ENCODE data around the gene NRXN3.

Gene NRXN3

GRCh38 chr14:79826362-79826761 is 1656.2 kb downstream of the NRXN3 start:
- H3K4me3 ChIP-seq (ENCODE audit: extremely low read depth, insufficient read depth, low read length, poor library complexity, severe bottlenecking), result no peak overlapping the region
- no peak overlapping the region for H3K27ac ChIP-seq (ENCODE audit: low read depth, low read length, severe bottlenecking)
- WGBS, 2 experiments (ENCODE audit: insufficient coverage in 2 of 2), result 86 to 100% methylated on average over 1 of the region's 2 CpGs
- H3K4me1 ChIP-seq (ENCODE audit: control insufficient read depth, insufficient read depth, low read length, poor library complexity, severe bottlenecking), result no peaks in the 10 kb centered on the region
- no peaks in the 10 kb centered on the region for H3K9me3 ChIP-seq (ENCODE audit: control insufficient read depth, low read length)
- no peaks in the 10 kb centered on the region for H3K36me3 ChIP-seq (ENCODE audit: control insufficient read depth, insufficient read depth, low read length)

DNA sequence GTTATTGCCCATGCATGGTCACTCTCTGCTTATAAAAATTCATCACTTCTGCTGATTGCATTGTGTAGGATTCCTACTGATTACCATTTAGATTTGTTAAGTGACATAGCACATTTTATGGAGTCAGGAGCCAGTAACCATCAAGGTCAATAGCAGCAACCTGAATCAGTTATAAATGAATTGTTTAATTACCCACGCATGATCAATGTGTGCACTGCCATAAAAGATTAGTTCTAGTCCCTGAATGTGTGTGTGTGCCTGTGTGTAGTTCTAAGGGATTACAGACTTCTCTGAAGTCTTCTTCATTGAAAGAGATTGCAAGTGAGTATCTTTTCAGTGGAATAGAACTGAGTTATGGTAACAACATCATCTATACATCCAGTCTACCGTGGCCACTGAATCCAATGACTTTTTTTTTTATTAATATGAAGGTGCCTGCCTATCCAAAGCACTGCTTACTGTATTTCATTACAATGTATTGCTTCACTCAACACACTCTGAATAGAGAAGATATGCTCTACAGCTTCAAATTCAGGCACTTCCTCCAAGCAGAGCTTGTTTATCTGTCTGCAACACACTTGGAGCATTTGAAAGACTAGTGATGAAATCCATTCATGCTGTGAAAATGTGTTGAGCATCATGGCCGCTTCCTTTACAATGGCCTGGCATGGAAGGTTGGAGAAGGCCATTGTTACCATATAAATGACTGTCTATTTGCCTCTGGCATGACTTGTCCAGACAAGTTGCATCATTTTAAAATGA is 1659.4 kb downstream of the NRXN3 start:
- H3K36me3 ChIP-seq (ENCODE audit: control insufficient read depth, insufficient read depth, low read length), result no peaks in the 10 kb centered on the region
- H3K4me3 ChIP-seq (ENCODE audit: extremely low read depth, insufficient read depth, low read length, poor library complexity, severe bottlenecking), result no peak overlapping the region
- no peak overlapping the region for H3K27ac ChIP-seq (ENCODE audit: low read depth, low read length, severe bottlenecking)
- no peaks in the 10 kb centered on the region for H3K4me1 ChIP-seq (ENCODE audit: control insufficient read depth, insufficient read depth, low read length, poor library complexity, severe bottlenecking)
- no peaks in the 10 kb centered on the region for H3K9me3 ChIP-seq (ENCODE audit: control insufficient read depth, low read length)
- WGBS, 2 experiments (ENCODE audit: insufficient coverage in 2 of 2), result 100% methylated on average over 1 of the region's 3 CpGs

DNA sequence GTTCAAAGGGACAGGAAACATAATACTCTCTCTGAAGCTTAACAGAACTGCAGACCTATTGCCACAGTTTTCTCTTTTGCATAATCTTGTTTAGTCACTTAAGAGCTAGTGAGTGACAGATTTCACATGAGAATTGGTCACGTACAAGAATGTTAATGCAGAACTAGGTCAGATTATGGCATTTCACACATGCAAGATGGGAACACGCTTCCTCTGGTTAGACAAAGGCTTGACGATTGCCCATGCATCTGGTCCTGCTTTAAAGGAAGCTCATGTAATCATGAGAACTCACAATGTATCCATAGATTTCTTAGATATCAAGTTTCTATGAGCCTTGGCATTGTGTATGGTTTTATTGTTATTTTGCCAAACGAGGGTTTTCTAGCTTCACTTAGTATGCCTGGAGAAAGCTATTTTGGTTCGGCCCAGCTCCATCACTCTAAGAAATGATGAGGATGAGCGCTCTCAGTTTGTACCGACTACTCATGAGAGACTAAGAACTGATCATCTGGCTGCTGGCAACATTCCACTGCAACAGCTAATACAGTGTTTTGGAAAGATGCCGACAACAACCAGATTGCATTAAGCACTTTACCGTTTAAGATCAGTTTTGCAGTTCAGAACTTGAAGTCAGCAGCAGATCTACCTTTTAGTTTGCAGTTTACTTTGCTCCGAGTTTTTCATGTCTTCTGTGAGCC is 1661.2 kb downstream of the NRXN3 start:
- Histone ChIP-seq H3K36me3 (ENCODE audit: control insufficient read depth, insufficient read depth, low read length) (no peaks in the 10 kb centered on the region), H3K4me1 (ENCODE audit: control insufficient read depth, insufficient read depth, low read length, poor library complexity, severe bottlenecking) (no peaks in the 10 kb centered on the region), H3K4me3 (ENCODE audit: extremely low read depth, insufficient read depth, low read length, poor library complexity, severe bottlenecking) (no peak overlapping the region), H3K27ac (ENCODE audit: low read depth, low read length, severe bottlenecking) (no peak overlapping the region), H3K9me3 (ENCODE audit: control insufficient read depth, low read length) (no peaks in the 10 kb centered on the region)
- 90 to 96% methylated on average over 7 of the region's 10 CpGs for WGBS, 2 experiments (ENCODE audit: insufficient coverage in 2 of 2)

GRCh38 chr14:79833781-79834180 is 1663.6 kb downstream of the NRXN3 start:
- no peak overlapping the region for H3K4me3 ChIP-seq (ENCODE audit: extremely low read depth, insufficient read depth, low read length, poor library complexity, severe bottlenecking)
- WGBS, 2 experiments (ENCODE audit: insufficient coverage in 2 of 2), result 76 to 100% methylated on average over 1 to 2 of the region's 3 CpGs

DNA sequence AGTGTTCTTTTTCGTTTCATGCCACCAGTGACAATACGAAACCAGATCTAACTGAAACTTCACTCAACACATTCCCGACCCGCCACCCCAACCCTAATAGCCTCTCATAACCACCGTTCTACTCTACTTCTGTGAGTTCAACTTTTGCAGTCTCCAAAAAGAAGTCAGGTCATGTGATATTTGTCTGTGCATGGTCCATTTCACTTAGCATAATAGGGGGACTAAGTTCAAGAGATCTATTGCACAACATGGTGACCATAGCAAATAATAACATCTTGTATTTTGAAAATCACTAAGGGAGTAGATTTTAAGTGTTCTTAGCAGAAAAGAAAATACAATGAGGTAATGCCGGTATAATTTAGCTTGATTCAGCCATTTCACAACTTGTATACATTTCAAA is 1664.7 kb downstream of the NRXN3 start:
- H3K9me3 ChIP-seq (ENCODE audit: control insufficient read depth, low read length), result no peaks in the 10 kb centered on the region
- no peaks in the 10 kb centered on the region for H3K36me3 ChIP-seq (ENCODE audit: control insufficient read depth, insufficient read depth, low read length)
- WGBS, 2 experiments (ENCODE audit: insufficient coverage in 2 of 2), result 90 to 100% methylated on average over 2 to 3 of the region's 6 CpGs
- no peaks in the 10 kb centered on the region for H3K4me1 ChIP-seq (ENCODE audit: control insufficient read depth, insufficient read depth, low read length, poor library complexity, severe bottlenecking)
- no peak overlapping the region for H3K4me3 ChIP-seq (ENCODE audit: extremely low read depth, insufficient read depth, low read length, poor library complexity, severe bottlenecking)
- H3K27ac ChIP-seq (ENCODE audit: low read depth, low read length, severe bottlenecking), result no peak overlapping the region

More at GRCh38 chr14:79833781-79834180, 1663.6 kb downstream of the NRXN3 start:
- Histone ChIP-seq H3K36me3 (ENCODE audit: control insufficient read depth, insufficient read depth, low read length) (no peaks in the 10 kb centered on the region), H3K27ac (ENCODE audit: low read depth, low read length, severe bottlenecking) (no peak overlapping the region), H3K4me1 (ENCODE audit: control insufficient read depth, insufficient read depth, low read length, poor library complexity, severe bottlenecking) (no peaks in the 10 kb centered on the region), H3K9me3 (ENCODE audit: control insufficient read depth, low read length) (no peaks in the 10 kb centered on the region)

GRCh38 chr14:79836577-79836976 is 1666.4 kb downstream of the NRXN3 start:
- Histone ChIP-seq H3K4me1 (ENCODE audit: control insufficient read depth, insufficient read depth, low read length, poor library complexity, severe bottlenecking) (no peaks in the 10 kb centered on the region), H3K9me3 (ENCODE audit: control insufficient read depth, low read length) (no peaks in the 10 kb centered on the region), H3K27ac (ENCODE audit: low read depth, low read length, severe bottlenecking) (no peak overlapping the region), H3K4me3 (ENCODE audit: extremely low read depth, insufficient read depth, low read length, poor library complexity, severe bottlenecking) (no peak overlapping the region), H3K36me3 (ENCODE audit: control insufficient read depth, insufficient read depth, low read length) (no peaks in the 10 kb centered on the region)
- WGBS, 2 experiments (ENCODE audit: insufficient coverage in 2 of 2), result 91% methylated on average over 1 of the region's 1 CpG; no CpG with 5 or more reads in 1 of the 2 experiments

GRCh38 chr14:79837699-79838098 is 1667.5 kb downstream of the NRXN3 start:
- Histone ChIP-seq H3K9me3 (ENCODE audit: control insufficient read depth, low read length) (no peaks in the 10 kb centered on the region), H3K4me1 (ENCODE audit: control insufficient read depth, insufficient read depth, low read length, poor library complexity, severe bottlenecking) (peaks cover 6% of the 10 kb centered on the region), H3K36me3 (ENCODE audit: control insufficient read depth, insufficient read depth, low read length) (no peaks in the 10 kb centered on the region), H3K27ac (ENCODE audit: low read depth, low read length, severe bottlenecking) (no peak overlapping the region), H3K4me3 (ENCODE audit: extremely low read depth, insufficient read depth, low read length, poor library complexity, severe bottlenecking) (no peak overlapping the region)
- 80 to 100% methylated on average over 1 of the region's 2 CpGs for WGBS, 2 experiments (ENCODE audit: insufficient coverage in 2 of 2)

GRCh38 chr14:79840103-79840502 is 1669.9 kb downstream of the NRXN3 start:
- Histone ChIP-seq H3K27ac (ENCODE audit: low read depth, low read length, severe bottlenecking) (no peak overlapping the region), H3K36me3 (ENCODE audit: control insufficient read depth, insufficient read depth, low read length) (no peaks in the 10 kb centered on the region), H3K4me3 (ENCODE audit: extremely low read depth, insufficient read depth, low read length, poor library complexity, severe bottlenecking) (no peak overlapping the region), H3K9me3 (ENCODE audit: control insufficient read depth, low read length) (no peaks in the 10 kb centered on the region), H3K4me1 (ENCODE audit: control insufficient read depth, insufficient read depth, low read length, poor library complexity, severe bottlenecking) (peaks cover 6% of the 10 kb centered on the region)

- H3K4me3 ChIP-seq (ENCODE audit: extremely low read depth, insufficient read depth, low read length, poor library complexity, severe bottlenecking), result no peak overlapping the region
- no peak overlapping the region for H3K27ac ChIP-seq (ENCODE audit: low read depth, low read length, severe bottlenecking)
- WGBS, 2 experiments (ENCODE audit: insufficient coverage in 2 of 2), result 40% methylated on average over 1 of the region's 2 CpGs; no CpG with 5 or more reads in 1 of the 2 experiments
- peaks cover 6% of the 10 kb centered on the region for H3K4me1 ChIP-seq (ENCODE audit: control insufficient read depth, insufficient read depth, low read length, poor library complexity, severe bottlenecking)
- H3K36me3 ChIP-seq (ENCODE audit: control insufficient read depth, insufficient read depth, low read length), result no peaks in the 10 kb centered on the region
- no peaks in the 10 kb centered on the region for H3K9me3 ChIP-seq (ENCODE audit: control insufficient read depth, low read length)
Observed at GRCh38 chr14:79840831-79841230, 1670.7 kb downstream of the NRXN3 start.

DNA sequence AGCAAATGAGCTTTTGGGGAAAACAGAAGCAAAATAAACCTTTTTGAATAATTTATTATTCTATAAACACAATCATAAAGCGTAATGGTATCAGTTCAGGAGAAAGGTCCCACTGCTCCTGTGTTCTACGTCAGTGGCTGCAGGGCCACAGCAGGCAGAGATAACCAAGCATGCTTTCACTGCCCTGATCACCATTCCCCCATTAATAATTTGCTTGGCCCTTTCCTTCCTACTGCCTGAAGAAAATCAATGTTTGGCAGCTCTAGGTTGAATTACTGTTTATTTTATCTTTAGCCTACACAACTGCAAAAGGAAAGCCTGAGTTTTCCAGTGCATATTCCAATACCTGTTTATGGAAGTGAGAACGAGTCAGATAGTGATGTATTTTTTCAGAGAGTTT is 1671.3 kb downstream of the NRXN3 start:
- H3K9me3 ChIP-seq (ENCODE audit: control insufficient read depth, low read length), result no peaks in the 10 kb centered on the region
- H3K36me3 ChIP-seq (ENCODE audit: control insufficient read depth, insufficient read depth, low read length), result no peaks in the 10 kb centered on the region
- WGBS, 2 experiments (ENCODE audit: insufficient coverage in 2 of 2), result 63 to 93% methylated on average over 2 to 3 of the region's 3 CpGs
- no peak overlapping the region for H3K27ac ChIP-seq (ENCODE audit: low read depth, low read length, severe bottlenecking)
- H3K4me3 ChIP-seq (ENCODE audit: extremely low read depth, insufficient read depth, low read length, poor library complexity, severe bottlenecking), result no peak overlapping the region
- peaks cover 6% of the 10 kb centered on the region for H3K4me1 ChIP-seq (ENCODE audit: control insufficient read depth, insufficient read depth, low read length, poor library complexity, severe bottlenecking)

GRCh38 chr14:79842270-79842669 is 1672.1 kb downstream of the NRXN3 start:
- H3K36me3 ChIP-seq (ENCODE audit: control insufficient read depth, insufficient read depth, low read length), result no peaks in the 10 kb centered on the region
- WGBS, 2 experiments (ENCODE audit: insufficient coverage in 2 of 2), result 61 to 70% methylated on average over 3 of the region's 3 CpGs
- no peak overlapping the region for H3K4me3 ChIP-seq (ENCODE audit: extremely low read depth, insufficient read depth, low read length, poor library complexity, severe bottlenecking)
- H3K4me1 ChIP-seq (ENCODE audit: control insufficient read depth, insufficient read depth, low read length, poor library complexity, severe bottlenecking), result peaks cover 6% of the 10 kb centered on the region
- peak overlapping the region; percentile 55 for H3K27ac ChIP-seq (ENCODE audit: low read depth, low read length, severe bottlenecking)
- H3K9me3 ChIP-seq (ENCODE audit: control insufficient read depth, low read length), result no peaks in the 10 kb centered on the region

All from mesodermal cell (in vitro differentiated cells).